ENCODE results near the gene KLHL30. TPM values are rescaled to one million over a fixed set of nuclear protein-coding genes. Genes with fewer than 3 reads are reported as not detected.

Gene KLHL30
- total and polyA plus RNA-seq, 11 donors: 5.1 to 43.7 (median 23.0) TPM

DNA sequence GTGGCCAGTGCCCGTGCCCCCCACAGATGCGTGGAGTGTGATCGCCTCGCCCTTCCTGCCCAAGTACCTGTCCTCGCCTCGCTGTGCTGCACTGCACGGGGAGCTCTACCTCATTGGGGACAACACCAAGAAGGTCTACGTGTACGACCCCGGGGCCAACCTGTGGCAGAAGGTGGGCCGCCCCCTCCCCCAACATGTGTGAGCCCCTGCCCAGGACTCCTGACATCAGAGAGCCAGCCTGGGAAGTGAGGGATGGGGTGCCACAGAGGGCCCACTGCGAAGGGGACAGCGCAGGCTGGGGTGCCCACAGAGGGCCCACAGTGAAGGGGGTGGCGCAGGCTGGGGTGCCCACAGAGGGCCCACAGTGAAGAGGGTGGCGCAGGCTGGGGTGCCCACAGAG is 10.5 kb downstream of the KLHL30 start:
- Histone ChIP-seq H3K4me3 (no peak overlapping the region), H3K9me3 (no peaks in the 10 kb centered on the region), H3K4me1 (peaks cover 0 to 2% (median under 1%) of the 10 kb centered on the region in 12 donors), H3K27me3 (no peaks in the 10 kb centered on the region), H3K27ac (no peak overlapping the region), H3K36me3 (peaks cover 0 to 13% (median 0%) of the 10 kb centered on the region in 9 donors)
- WGBS, 4 donors: 93 to 96% (median 94%) methylated on average over 4 to 15 of the region's 15 CpGs
- DNase-seq (no peak), ATAC-seq (no peak)
- TF ChIP-seq POLR2A (IDR thresholded peaks at IDR 0.05): no peak
- no peak for TF ChIP-seq CTCF (IDR thresholded peaks at IDR 0.05)
- intact Hi-C loops (cut with DNase I): loop anchor here in 2 of 10 donors (10.0 kb wide), 1 partner anchor 294 kb away; the partner anchor contains the start of gene RAMP1 (in 2 of the 2)

DNA sequence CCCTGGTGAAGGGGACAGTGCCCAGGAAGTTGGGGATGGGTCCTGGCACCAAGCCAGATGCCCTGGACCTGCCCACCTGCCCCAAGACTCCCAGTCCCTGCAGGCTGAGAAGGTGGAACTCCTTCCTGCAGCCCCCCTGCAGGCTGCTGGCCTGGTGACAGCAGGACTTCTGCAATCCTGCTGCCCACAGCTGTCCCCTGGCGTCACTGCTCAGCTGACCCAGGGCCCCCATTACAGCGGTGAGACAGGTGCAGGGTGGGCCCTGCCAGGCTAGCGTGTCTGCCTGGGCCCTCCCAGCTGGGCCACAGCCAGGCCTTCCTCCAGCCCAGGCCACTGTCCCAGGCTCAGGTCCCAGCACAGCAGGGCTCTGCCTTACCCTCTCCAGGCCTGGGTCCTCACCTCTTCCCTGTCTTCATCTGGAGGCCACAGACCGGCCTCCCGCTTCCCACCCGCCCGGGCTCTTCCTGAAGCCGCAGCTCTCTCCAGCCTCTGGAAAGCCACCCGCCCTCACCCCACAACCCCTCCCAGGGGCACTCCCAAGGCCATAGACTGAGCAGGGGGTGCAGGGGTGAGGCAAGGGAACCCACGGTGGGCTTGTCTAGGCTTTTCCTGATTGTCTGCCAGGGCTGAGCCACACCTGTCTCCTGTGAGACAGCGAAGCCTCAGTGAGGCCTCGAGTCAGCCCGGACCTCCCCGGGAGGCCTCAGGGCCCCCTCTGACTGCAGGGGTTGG is 11.5 kb downstream of the KLHL30 start:
- intact Hi-C loops (cut with DNase I): loop anchor here in 3 of 10 donors (10.0 kb wide), 2 partner anchors 105 to 295 kb away; partner anchors contain the start of gene RAMP1 (in 2 of the 3)
- H3K36me3 ChIP-seq: peaks cover 0 to 13% (median 0%) of the 10 kb centered on the region in 9 donors
- TF ChIP-seq CTCF (IDR thresholded peaks at IDR 0.05) (no peak), POLR2A (IDR thresholded peaks at IDR 0.05) (no peak)
- no peaks in the 10 kb centered on the region for H3K27me3 ChIP-seq
- no peaks in the 10 kb centered on the region for H3K9me3 ChIP-seq
- no peak overlapping the region for H3K27ac ChIP-seq
- 72 to 81% (median 78%) methylated on average over 14 of the region's 14 CpGs for WGBS, 4 donors
- DNase-seq (no peak), ATAC-seq (no peak)
- H3K4me3 ChIP-seq: no peak overlapping the region
- H3K4me1 ChIP-seq: peaks cover 0 to 2% (median 0%) of the 10 kb centered on the region in 12 donors

DNA sequence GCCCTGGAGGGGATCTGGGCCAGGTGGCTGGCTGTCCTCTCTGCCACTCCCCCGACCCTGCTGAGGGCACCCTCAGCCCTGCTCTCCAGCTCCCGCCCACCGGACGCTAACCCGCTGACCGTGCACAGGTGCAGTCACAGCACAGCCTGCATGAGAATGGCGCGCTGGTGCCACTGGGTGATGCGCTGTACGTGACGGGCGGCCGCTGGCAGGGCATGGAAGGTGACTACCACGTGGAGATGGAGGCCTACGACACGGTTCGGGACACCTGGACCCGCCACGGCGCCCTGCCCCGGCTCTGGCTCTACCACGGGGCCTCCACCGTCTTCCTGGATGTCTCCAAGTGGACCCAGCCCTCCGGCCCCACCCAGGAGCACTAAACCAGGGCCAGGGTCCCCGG is 12.2 kb downstream of the KLHL30 start:
- Histone ChIP-seq H3K4me3 (no peak overlapping the region), H3K9me3 (no peaks in the 10 kb centered on the region), H3K27me3 (no peaks in the 10 kb centered on the region), H3K4me1 (peaks cover 0 to 6% (median 0%) of the 10 kb centered on the region in 12 donors), H3K27ac (no peak overlapping the region), H3K36me3 (peaks cover 0 to 13% (median 0%) of the 10 kb centered on the region in 9 donors)
- TF ChIP-seq CTCF (IDR thresholded peaks at IDR 0.05): no peak
- TF ChIP-seq POLR2A (IDR thresholded peaks at IDR 0.05): no peak
- WGBS, 4 donors: 90 to 93% (median 92%) methylated on average over 25 of the region's 25 CpGs; no CpG with 5 or more reads in 1 of the 4 donors
- ATAC-seq (peak in 1 of 4 donors; percentile 2), DNase-seq (no peak)
- intact Hi-C loops (cut with DNase I): loop anchor here in 1 of 10 donors (10.0 kb wide), 1 partner anchor 104 kb away; no protein-coding TSS in a partner anchor

DNA sequence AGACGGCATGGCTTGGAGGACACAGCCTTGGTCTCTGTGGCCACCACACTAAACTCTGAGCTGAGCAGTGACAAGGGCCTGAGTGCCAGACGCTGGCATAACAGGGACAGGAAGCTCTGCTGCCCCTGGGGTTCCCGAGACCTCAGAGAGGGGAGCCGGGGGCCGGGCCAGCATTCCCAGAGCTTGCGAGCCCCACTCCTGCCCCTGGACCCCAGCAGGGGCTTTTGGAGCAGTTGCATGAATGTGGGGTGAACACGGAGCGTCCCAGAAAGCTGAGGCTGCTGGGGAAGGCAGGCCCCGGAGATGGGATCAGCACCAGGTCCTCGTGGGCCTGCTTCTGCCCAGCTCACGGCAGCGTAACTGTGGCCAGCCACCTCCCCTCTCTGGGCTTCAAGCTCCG is 12.7 kb downstream of the KLHL30 start:
- H3K27ac ChIP-seq: no peak overlapping the region
- H3K9me3 ChIP-seq: no peaks in the 10 kb centered on the region

More for the DNA sequence above, 12.7 kb downstream of the KLHL30 start:
- TF ChIP-seq CTCF (IDR thresholded peaks at IDR 0.05) (no peak), POLR2A (IDR thresholded peaks at IDR 0.05) (no peak)
- DNase-seq: no peak
- no peak overlapping the region for H3K4me3 ChIP-seq
- intact Hi-C loops (cut with DNase I): loop anchor here in 1 of 10 donors (10.0 kb wide), 1 partner anchor 104 kb away; no protein-coding TSS in a partner anchor
- H3K36me3 ChIP-seq: peaks cover 0 to 9% (median 0%) of the 10 kb centered on the region in 9 donors
- H3K4me1 ChIP-seq: peaks cover 0 to 7% (median 0%) of the 10 kb centered on the region in 12 donors
- ATAC-seq: no peak
- 82 to 88% (median 83%) methylated on average over 8 to 13 of the region's 13 CpGs for WGBS, 4 donors
- no peaks in the 10 kb centered on the region for H3K27me3 ChIP-seq

Data from heart left ventricle (tissue), 16 donors.